ENCODE measurements around the gene ARHGAP21. TPM values are rescaled to one million over a fixed set of nuclear protein-coding genes. Genes with fewer than 3 reads are reported as not detected.

The ARHGAP21 gene
- total and polyA plus RNA-seq, 2 donors from 2014 or later: 12.7 to 74.3 TPM

DNA sequence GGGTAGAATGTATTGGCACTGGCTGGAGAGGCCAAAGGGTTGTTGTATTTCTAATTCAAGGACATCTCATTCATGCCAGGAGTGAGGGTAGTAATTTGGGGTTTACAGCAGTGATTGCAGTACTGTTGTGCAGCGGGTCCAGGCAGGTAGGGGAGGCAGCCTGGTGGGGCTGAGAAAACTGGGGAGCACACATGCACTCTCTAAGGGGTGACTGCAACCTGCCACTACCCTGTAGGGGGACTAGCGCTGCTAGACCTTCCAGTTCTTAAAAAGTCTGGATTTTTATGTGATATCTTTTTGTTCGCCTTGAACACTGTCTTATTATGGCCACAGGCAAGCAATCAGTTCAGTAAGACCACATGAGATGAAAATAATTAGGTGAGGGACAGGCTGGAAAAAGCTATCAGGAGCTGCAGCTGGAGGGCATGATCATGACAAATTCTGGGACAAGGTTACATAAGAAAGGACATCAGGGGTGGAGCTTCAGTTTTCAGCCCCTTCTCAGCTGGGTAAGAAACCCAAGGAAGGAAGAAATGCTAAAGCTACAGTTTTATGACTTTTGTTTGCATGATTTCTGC, 149.0 kb downstream of the ARHGAP21 start:
- DNase-seq (no peak), FAIRE-seq (no peak)
- Histone ChIP-seq H3K27me3 (ENCODE audit: control insufficient read depth, insufficient read depth, low read length) (no peaks in the 10 kb centered on the region), H3K36me3 (ENCODE audit: control insufficient read depth in 2 of 3, insufficient read depth in 3 of 3, low read length in 3 of 3) (no peaks in the 10 kb centered on the region), H3K4me3 (ENCODE audit: low read length in 3 of 3) (no peak overlapping the region), H3K4me1 (ENCODE audit: control insufficient read depth in 2 of 3, insufficient read depth in 2 of 3, low read depth in 1 of 3, low read length in 3 of 3) (peaks cover 0 to 2% (median 0%) of the 10 kb centered on the region in 3 donors), H3K9me3 (ENCODE audit: control insufficient read depth in 2 of 3, insufficient read depth in 1 of 3, low read length in 3 of 3) (no peaks in the 10 kb centered on the region), H3K9ac (ENCODE audit: low read length in 3 of 3) (no peak overlapping the region), H3K27ac (ENCODE audit: low read depth in 2 of 2, low read length in 2 of 2) (no peak overlapping the region)
- intact Hi-C loops (cut with DNase I): no loop called here
- no peak for TF ChIP-seq CTCF (IDR thresholded peaks at IDR 0.05; ENCODE audit: borderline replicate concordance, extremely low read depth, insufficient read depth)

- H3K27me3 ChIP-seq (ENCODE audit: control insufficient read depth, insufficient read depth, low read length): no peaks in the 10 kb centered on the region
- TF ChIP-seq CTCF (IDR thresholded peaks at IDR 0.05; ENCODE audit: borderline replicate concordance, extremely low read depth, insufficient read depth): no peak
- no peaks in the 10 kb centered on the region for H3K9me3 ChIP-seq (ENCODE audit: control insufficient read depth in 2 of 3, insufficient read depth in 1 of 3, low read length in 3 of 3)
- no peak overlapping the region for H3K9ac ChIP-seq (ENCODE audit: low read length in 3 of 3)
- FAIRE-seq (no peak), DNase-seq (no peak)
- H3K27ac ChIP-seq (ENCODE audit: low read depth in 2 of 2, low read length in 2 of 2): no peak overlapping the region
- intact Hi-C loops (cut with DNase I): no loop called here
- no peaks in the 10 kb centered on the region for H3K36me3 ChIP-seq (ENCODE audit: control insufficient read depth in 2 of 3, insufficient read depth in 3 of 3, low read length in 3 of 3)
- peaks cover 0 to 2% (median 0%) of the 10 kb centered on the region in 3 donors for H3K4me1 ChIP-seq (ENCODE audit: control insufficient read depth in 2 of 3, insufficient read depth in 2 of 3, low read depth in 1 of 3, low read length in 3 of 3)
- no peak overlapping the region for H3K4me3 ChIP-seq (ENCODE audit: low read length in 3 of 3)
Observed at GRCh38 chr10:24574161-24574560, 149.5 kb downstream of the ARHGAP21 start.

DNA sequence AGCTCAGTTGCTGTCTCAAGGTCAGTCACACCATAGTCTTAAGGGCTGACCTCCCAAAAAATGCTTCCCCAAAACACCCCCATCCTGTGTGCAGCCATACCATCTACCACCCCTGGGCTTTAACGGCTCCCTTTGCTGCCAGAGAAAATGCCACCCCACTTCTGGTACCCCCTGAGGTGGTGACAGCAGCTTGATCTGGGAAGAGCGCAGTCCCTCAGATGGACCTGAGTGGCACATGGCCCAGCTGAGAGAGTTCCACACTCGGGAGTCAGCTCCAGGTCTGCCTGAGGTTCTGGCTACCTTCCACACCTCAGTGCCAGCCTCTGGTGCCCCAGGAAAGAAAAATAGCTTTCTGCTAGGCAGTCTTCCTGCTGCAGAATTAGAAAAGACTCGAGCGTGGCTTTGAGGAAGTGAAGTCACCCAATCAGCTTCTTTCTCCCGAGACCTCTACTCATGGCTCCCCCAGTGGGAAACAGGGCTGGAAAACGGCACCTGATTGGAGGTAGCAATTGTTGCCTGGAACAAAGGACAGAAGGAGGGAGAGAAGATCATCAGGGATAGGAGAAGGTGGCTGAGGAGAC, 151.7 kb downstream of the ARHGAP21 start:
- peaks cover 0 to 2% (median 0%) of the 10 kb centered on the region in 3 donors for H3K4me1 ChIP-seq (ENCODE audit: control insufficient read depth in 2 of 3, insufficient read depth in 2 of 3, low read depth in 1 of 3, low read length in 3 of 3)
- intact Hi-C loops (cut with DNase I): no loop called here
- H3K27ac ChIP-seq (ENCODE audit: low read depth in 2 of 2, low read length in 2 of 2): no peak overlapping the region
- H3K9ac ChIP-seq (ENCODE audit: low read length in 3 of 3): no peak overlapping the region
- no peak overlapping the region for H3K4me3 ChIP-seq (ENCODE audit: low read length in 3 of 3)
- no peak for TF ChIP-seq CTCF (IDR thresholded peaks at IDR 0.05; ENCODE audit: borderline replicate concordance, extremely low read depth, insufficient read depth)
- no peaks in the 10 kb centered on the region for H3K9me3 ChIP-seq (ENCODE audit: control insufficient read depth in 2 of 3, insufficient read depth in 1 of 3, low read length in 3 of 3)
- no peaks in the 10 kb centered on the region for H3K27me3 ChIP-seq (ENCODE audit: control insufficient read depth, insufficient read depth, low read length)
- no peak for FAIRE-seq
- no peak for DNase-seq
- no peaks in the 10 kb centered on the region for H3K36me3 ChIP-seq (ENCODE audit: control insufficient read depth in 2 of 3, insufficient read depth in 3 of 3, low read length in 3 of 3)

Measured in kidney (tissue), 14 donors.